ENCODE measurements around the gene CCDC24.

- no peak for TF ChIP-seq CTCF (IDR thresholded peaks at IDR 0.05)
- TF ChIP-seq EP300 (IDR thresholded peaks at IDR 0.05) = no peak
- no peak for TF ChIP-seq POLR2A (IDR thresholded peaks at IDR 0.05)
These were observed 2.7 kb downstream of the CCDC24 start for GRCh38 chr1:43994071-43994470.

Data from ovary (tissue), 3 donors.